ENCODE results near the gene MSI2.

Gene MSI2

GRCh38 chr17:57395721-57396321 is 139.5 kb downstream of the MSI2 start:
- Histone ChIP-seq H3K79me2 (ENCODE audit: insufficient read depth, low read length) (peaks cover 50% of the 10 kb centered on the region), H3K9me3 (ENCODE audit: insufficient read depth, low read length) (no peaks in the 10 kb centered on the region), H3K4me2 (ENCODE audit: low read depth, low read length, poor library complexity, severe bottlenecking) (no peak overlapping the region), H3K9me2 (replicated peaks; ENCODE audit: insufficient read depth, low read length) (no peaks in the 10 kb centered on the region), H3F3A (ENCODE audit: insufficient read depth) (no peaks in the 10 kb centered on the region), H3K36me3 (ENCODE audit: low read length) (0 out of 2 replicates have a peak, but pooled peaks cover 8% of the 10 kb centered on the region), H3K27me3 (ENCODE audit: low read length) (no peaks in the 10 kb centered on the region), H3K9ac (ENCODE audit: low read length) (no peak overlapping the region), H3K27ac (ENCODE audit: low read depth, low read length) (no peak overlapping the region), H4K20me1 (ENCODE audit: low read depth, low read length) (no peaks in the 10 kb centered on the region), H3K4me3 (ENCODE audit: insufficient read depth, low read length, poor library complexity, severe bottlenecking) (no peak overlapping the region), H2AFZ (ENCODE audit: low read depth, low read length, severe bottlenecking) (no peak overlapping the region)
- TF ChIP-seq CTCF (IDR thresholded peaks at IDR 0.05; ENCODE audit: insufficient read depth, low read length, poor library complexity, severe bottlenecking): no peak
- no peak for TF ChIP-seq EZH2phosphoT487 (conservative IDR thresholded peaks at IDR 0.05; ENCODE audit: low read length)

GRCh38 chr17:57396511-57396921 is 140.2 kb downstream of the MSI2 start:
- H3K36me3 ChIP-seq (ENCODE audit: low read length): 0 out of 2 replicates have a peak, but pooled peaks cover 8% of the 10 kb centered on the region
- no peaks in the 10 kb centered on the region for H3K9me2 ChIP-seq (replicated peaks; ENCODE audit: insufficient read depth, low read length)
- H3K27ac ChIP-seq (ENCODE audit: low read depth, low read length): no peak overlapping the region
- H3K79me2 ChIP-seq (ENCODE audit: insufficient read depth, low read length): peaks cover 43% of the 10 kb centered on the region
- H3K4me2 ChIP-seq (ENCODE audit: low read depth, low read length, poor library complexity, severe bottlenecking): no peak overlapping the region
- H3F3A ChIP-seq (ENCODE audit: insufficient read depth): no peaks in the 10 kb centered on the region
- no peaks in the 10 kb centered on the region for H3K9me3 ChIP-seq (ENCODE audit: insufficient read depth, low read length)
- no peak for TF ChIP-seq EZH2phosphoT487 (conservative IDR thresholded peaks at IDR 0.05; ENCODE audit: low read length)
- no peak for TF ChIP-seq CTCF (IDR thresholded peaks at IDR 0.05; ENCODE audit: insufficient read depth, low read length, poor library complexity, severe bottlenecking)
- H3K27me3 ChIP-seq (ENCODE audit: low read length): no peaks in the 10 kb centered on the region
- H4K20me1 ChIP-seq (ENCODE audit: low read depth, low read length): no peaks in the 10 kb centered on the region
- no peak overlapping the region for H2AFZ ChIP-seq (ENCODE audit: low read depth, low read length, severe bottlenecking)
- no peak overlapping the region for H3K9ac ChIP-seq (ENCODE audit: low read length)
- no peak overlapping the region for H3K4me3 ChIP-seq (ENCODE audit: insufficient read depth, low read length, poor library complexity, severe bottlenecking)

- no peaks in the 10 kb centered on the region for H3K27me3 ChIP-seq (ENCODE audit: low read length)
- TF ChIP-seq CTCF (IDR thresholded peaks at IDR 0.05; ENCODE audit: insufficient read depth, low read length, poor library complexity, severe bottlenecking): no peak
- no peak for TF ChIP-seq EZH2phosphoT487 (conservative IDR thresholded peaks at IDR 0.05; ENCODE audit: low read length)
- no peaks in the 10 kb centered on the region for H4K20me1 ChIP-seq (ENCODE audit: low read depth, low read length)
- H3K9ac ChIP-seq (ENCODE audit: low read length): no peak overlapping the region
- peaks cover 35% of the 10 kb centered on the region for H3K79me2 ChIP-seq (ENCODE audit: insufficient read depth, low read length)
- H3K4me3 ChIP-seq (ENCODE audit: insufficient read depth, low read length, poor library complexity, severe bottlenecking): no peak overlapping the region
- no peaks in the 10 kb centered on the region for H3K9me2 ChIP-seq (replicated peaks; ENCODE audit: insufficient read depth, low read length)
- H2AFZ ChIP-seq (ENCODE audit: low read depth, low read length, severe bottlenecking): no peak overlapping the region
- no peak overlapping the region for H3K27ac ChIP-seq (ENCODE audit: low read depth, low read length)
- H3K4me2 ChIP-seq (ENCODE audit: low read depth, low read length, poor library complexity, severe bottlenecking): no peak overlapping the region
- H3K9me3 ChIP-seq (ENCODE audit: insufficient read depth, low read length): no peaks in the 10 kb centered on the region
- H3F3A ChIP-seq (ENCODE audit: insufficient read depth): no peaks in the 10 kb centered on the region
- 0 out of 2 replicates have a peak, but pooled peaks cover 8% of the 10 kb centered on the region for H3K36me3 ChIP-seq (ENCODE audit: low read length)
Measured at GRCh38 chr17:57397402-57397801, 141.1 kb downstream of the MSI2 start.

Measured in SU-DHL-6 (cell line).